ENCODE results near the gene CMC1.

DNA sequence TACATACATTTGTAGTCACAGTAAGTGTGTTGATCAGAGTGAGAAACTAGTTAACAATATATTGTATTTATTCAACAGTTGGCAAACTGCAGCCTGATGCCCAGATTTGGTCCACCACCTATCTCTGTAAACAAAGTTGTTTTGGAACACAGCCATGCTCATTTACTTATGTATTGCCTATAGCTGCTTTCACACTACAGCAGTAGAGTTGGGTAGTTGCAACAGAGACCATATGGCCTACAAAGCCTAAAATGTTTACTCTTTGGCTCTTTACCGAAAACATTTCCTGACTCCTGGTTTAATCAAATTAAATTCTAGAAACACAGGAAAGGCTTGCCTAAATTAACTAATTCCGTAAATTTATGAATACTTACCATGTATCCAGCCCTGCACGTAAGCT, 39.4 kb downstream of the CMC1 start:
- TF ChIP-seq, protein P1, sequence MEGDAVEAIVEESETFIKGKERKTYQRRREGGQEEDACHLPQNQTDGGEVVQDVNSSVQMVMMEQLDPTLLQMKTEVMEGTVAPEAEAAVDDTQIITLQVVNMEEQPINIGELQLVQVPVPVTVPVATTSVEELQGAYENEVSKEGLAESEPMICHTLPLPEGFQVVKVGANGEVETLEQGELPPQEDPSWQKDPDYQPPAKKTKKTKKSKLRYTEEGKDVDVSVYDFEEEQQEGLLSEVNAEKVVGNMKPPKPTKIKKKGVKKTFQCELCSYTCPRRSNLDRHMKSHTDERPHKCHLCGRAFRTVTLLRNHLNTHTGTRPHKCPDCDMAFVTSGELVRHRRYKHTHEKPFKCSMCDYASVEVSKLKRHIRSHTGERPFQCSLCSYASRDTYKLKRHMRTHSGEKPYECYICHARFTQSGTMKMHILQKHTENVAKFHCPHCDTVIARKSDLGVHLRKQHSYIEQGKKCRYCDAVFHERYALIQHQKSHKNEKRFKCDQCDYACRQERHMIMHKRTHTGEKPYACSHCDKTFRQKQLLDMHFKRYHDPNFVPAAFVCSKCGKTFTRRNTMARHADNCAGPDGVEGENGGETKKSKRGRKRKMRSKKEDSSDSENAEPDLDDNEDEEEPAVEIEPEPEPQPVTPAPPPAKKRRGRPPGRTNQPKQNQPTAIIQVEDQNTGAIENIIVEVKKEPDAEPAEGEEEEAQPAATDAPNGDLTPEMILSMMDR (IDR thresholded peaks at IDR 0.05): no peak
- TF ChIP-seq REST (IDR thresholded peaks at IDR 0.05; ENCODE audit: insufficient read depth in 1 of 2, low read depth in 2 of 2, low read length in 1 of 2) (no peak), POLR2AphosphoS5 (IDR thresholded peaks at IDR 0.05; ENCODE audit: low read depth, low read length) (no peak)
